GM18909 (cell line): ENCODE results near the gene SSTR5.
"Not testable (repeated sequence)": the region's sequence is repeated elsewhere in the genome, so short reads cannot be mapped to it uniquely, and the experiment has no call there.

ENCODE experiments used
- ATAC-seq: cut with Tn5 transposase; IDR thresholded peaks from one replicate; pipeline ENCODE4 v1.9.1; 2021; ENCODE audit warnings: mild to moderate bottlenecking; ENCODE audit not compliant: unreplicated experiment, poor library complexity

The SSTR5 gene

GRCh38 chr16:1072526-1073261, at the start of gene SSTR5:
Gene SSTR5 (plus strand): TSS chr16:1072747. CDS start chr16:1078869, 6,122 bp downstream.
- no peak for ATAC-seq

DNA sequence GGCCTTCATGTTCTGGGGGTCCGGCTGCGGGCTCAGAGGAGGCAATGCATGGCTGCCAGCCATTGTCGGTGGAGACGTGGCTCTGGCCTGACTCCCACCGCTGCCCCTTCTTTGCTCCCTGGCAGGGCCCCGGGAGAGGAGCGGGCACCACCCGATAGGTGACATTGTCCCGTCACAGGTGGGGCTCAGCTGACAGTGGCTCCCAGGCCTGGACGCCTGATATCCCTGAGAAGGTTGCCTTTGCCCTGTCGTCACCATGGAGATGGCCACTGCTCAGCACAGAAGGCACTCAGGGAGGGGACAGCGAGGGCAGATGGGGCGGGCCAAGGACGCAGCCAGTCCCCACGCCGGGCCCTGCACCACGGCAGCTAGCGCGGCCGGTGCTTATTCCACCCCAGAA, 48.4 kb upstream of the SSTR5 start:
- no peak for ATAC-seq

DNA sequence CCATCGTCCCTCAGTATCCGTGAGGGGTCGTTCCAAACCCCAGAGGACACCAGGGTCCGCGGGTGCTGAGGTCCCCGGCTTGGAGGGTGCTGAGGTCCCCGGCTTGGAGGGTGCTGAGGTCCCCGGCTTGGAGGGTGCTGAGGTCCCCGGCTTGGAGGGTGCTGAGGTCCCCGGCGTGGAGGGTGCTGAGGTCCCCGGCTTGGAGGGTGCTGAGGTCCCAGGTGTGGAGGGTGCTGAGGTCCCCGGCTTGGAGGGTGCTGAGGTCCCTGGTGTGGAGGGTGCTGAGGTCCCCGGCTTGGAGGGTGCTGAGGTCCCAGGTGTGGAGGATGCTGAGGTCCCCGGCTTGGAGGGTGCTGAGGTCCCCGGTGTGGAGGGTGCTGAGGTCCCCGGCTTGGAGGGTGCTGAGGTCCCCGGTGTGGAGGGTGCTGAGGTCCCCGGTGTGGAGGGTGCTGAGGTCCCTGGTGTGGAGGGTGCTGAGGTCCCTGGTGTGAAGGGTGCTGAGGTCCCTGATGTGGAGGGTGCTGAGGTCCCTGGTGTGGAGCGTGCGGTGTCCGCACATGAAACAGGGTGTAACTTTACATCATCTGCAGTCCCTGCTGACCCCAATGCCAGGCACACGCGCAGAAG, 47.3 kb upstream of the SSTR5 start:
- ATAC-seq, result not testable (repeated sequence)

DNA sequence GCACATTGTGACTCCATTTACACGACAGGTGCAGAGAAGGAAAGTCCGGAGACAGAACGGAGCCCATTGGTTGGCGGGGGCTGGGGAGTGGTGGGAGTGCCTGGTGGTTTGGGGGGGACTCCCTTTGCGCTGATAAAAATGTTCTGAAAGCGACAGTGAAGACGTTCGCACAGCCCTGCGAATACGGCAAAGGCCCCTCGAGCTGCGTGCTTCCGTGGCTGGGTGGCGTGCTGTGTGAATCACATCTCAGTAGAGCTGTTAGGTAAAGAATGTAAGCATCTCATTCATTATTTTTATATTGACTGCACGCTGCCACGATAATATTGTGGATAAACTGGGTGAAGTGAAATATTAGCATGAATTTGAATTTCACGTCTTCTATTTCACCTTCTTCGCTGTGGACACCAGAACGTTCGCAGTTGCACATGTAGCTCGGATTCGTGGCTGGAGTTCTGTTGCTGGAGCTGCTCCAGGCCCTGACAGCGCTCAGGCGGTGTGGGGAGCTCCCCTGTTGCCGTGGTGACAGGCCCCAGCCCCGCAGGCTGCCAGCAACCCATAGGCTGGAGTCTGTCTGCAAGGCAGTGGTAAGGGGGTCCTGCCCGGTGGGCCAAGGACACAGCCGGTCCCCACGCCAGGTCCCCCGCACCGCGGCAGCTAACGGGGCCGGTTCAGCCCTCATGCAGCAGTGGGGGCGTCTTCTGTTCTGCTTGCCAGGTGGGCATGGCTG, 46.3 kb upstream of the SSTR5 start:
- ATAC-seq, result no peak

- no peak for ATAC-seq
These were observed 45.6 kb upstream of the SSTR5 start for GRCh38 chr16:1026784-1027500.

- no peak for ATAC-seq
These were observed 45.1 kb upstream of the SSTR5 start for GRCh38 chr16:1027501-1027815.

DNA sequence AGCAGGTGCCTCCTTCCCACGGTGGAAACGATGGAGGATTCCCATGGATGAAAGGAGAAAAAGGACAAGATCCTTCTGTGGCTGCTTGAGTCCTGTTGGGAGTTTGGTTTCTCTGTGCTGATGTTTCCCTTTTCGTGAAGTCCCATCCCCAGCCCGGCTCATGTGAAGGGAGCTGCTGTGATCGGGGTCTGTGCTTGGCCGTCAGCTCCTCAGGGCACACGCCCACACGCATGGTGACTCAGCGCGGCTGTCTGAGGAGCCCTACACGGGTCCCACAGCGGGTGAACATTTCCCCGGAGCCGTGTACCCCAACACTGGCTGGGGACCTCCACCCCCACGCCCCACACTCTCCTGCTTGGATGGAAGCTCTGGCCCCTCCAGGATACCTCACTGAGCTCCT, 44.5 kb upstream of the SSTR5 start:
- ATAC-seq, result no peak

DNA sequence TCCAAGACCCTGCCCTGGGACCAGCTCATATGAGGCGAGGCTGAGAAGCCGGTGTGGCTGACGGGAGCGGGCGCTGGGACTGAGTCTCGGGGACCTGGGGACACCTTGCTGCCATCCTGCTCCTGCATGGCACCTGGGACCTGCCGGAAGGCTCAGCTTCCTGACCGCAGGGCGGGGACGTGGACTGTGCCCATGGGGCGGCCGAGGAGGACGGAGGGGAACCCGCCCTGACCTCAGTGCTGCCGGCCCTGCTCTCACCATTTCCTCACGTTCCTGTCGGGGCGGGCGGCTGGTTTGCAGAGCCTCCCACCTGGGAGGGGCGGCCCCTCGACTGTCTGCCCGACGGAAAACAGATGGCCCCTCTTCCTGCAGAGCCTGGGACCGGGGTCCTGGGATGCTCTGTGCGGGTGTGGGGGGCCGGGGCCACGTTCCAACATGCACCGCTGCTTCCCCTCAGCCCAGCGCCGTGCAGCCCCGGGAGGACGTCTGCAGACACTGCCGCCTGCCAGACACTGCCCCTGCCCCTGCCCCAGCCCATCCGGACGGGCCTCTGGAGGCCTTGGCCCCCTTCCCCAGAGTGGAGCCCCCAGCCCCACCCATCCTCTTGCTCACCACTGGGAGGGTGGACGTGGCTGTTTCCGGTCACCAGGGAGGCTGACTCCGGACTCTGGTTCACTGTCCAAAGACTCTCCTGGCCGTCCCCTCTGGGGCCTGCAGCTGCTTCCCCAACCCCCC, 43.9 kb upstream of the SSTR5 start:
- ATAC-seq, result no peak

GRCh38 chr16:1029259-1029545, 43.3 kb upstream of the SSTR5 start:
- ATAC-seq, result no peak

- no peak for ATAC-seq
These were observed 42.1 kb upstream of the SSTR5 start for GRCh38 chr16:1030473-1030901.

DNA sequence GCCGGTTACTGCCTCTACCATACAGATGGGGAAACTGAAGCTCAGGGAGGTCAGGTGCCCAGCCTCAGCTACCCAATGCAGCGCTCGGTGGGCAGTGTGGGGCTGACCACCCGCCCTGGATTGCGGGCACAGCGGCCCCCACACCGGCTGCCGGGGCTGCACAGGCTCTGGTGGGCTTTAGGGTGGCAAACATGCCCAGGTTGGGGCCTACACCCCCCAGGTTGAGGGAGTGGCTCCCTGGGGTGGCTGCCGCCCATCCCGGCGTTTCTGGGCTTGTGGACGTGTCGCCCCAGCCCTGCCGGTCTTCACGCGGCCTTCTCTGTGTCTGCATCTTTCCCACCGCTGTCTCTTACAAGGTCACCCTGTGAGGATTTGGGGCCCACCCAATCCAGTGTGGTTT, 40.9 kb upstream of the SSTR5 start:
- no peak for ATAC-seq

DNA sequence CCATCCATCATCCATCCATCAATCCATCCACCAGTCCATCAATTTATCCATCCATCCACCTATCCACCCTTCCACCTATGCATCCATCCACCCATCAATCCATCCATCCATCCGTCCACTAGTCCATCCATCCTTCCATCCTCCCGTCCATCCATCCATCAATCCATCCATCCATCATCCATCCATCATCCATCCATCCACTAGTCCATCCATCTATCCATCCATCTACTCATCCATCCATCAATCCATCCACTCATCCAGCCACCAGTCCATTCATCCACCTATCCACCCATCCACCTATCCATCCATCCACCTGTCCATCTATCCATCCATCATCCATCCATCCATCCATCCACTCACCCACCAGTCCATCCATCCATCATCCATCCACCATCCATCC, 39.9 kb upstream of the SSTR5 start:
- ATAC-seq, result no peak

GRCh38 chr16:1033128-1033679, 39.3 kb upstream of the SSTR5 start:
- no peak for ATAC-seq

DNA sequence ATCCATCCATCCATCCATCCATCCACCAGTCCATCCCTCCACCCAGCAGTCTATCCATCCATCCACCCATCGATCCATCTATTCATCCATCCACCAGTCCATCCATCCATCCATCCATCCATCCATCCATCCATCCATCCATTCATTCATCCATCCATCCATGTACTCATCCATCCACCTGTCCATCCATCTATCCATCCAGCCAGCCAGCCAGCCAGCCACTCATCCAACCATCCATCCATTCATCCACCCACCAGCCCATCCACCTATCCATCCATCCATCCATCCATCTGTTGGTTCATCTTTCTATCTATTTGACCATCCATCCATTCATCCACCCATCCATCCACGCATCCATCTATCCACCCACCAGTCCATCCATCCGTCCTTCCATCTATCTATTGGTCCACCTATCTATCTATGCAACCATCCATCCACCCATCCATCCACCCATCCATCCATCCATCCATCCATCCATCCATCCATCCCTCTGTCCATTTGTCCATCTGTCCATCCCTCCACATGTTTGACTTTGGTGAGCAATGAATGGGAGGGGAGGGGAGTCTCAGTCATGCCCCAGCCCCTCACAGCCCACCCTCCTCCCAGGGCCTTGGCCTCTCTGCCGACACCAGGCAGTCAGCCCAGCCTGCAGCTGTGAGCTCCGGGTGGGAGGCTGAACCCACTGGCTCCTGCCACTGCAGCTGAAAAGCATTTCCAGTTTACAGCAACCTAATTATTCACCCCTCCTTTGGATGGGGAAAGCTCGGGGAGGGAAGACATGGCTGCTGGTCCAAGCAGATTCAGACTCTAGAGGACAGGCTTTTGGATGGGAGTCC, 38.1 kb upstream of the SSTR5 start:
- no peak for ATAC-seq

DNA sequence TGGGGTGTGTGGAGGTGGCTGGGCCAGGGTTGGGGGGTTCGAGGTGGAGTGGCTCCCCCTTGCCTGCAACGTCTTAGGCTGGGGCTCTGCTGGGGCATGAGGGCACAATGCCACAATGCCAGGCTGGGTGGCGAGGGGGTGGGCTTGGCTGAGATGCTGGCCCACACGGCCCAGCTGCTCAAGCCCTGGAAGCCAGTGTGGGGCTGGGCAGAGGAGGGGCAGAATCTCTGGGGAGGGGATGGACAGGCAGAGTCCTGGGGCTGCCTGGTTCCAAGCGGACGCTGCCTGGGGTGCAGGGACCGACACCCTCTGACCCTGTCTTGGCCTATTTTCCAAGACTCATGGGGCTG, 37.5 kb upstream of the SSTR5 start:
- no peak for ATAC-seq

- no peak for ATAC-seq
These were observed 36.4 kb upstream of the SSTR5 start for GRCh38 chr16:1036166-1036565.

- ATAC-seq, result no peak
These were observed 35.7 kb upstream of the SSTR5 start for GRCh38 chr16:1036726-1037393.

DNA sequence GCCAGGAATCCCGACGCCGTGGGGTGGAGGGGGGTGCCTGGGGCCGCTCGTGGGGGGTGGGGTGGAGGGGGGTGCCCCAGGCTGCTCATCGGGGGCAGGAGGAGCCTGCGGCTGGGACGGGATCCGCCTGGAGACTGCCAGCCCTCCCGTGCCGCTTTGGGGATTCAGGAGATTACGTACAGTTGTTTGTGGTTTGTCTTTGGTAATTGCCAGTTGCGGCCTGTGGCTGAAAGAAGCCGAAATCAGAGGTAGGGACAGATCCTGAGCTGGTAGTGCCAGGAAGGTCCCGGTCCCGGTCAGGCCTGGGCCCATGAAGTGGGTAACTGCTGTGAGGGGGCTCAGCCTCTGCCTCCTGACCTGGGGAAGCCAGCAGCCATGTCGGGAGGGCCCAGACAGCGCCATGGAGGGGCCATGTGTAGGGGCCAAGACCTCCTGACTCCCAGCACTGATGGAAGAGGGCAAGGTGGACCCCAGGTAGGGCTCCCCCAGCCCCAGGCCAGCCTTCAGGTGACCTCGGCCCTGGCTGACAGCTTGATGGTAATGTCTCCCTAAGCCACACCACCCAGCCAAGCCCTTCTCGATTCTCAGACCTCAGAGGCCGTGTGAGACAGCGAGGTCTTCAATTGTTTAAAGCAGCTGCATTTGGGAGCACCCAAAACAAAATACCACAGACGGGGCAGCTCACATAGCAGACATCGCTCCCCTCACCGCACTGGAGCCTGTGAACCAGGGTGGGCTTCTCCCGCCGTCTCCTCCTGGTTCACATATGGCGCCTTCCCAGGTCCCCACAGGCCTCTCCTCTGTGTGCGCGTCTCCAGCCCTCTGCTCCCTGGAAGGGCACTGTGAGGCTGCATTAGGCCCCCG, 34.9 kb upstream of the SSTR5 start:
- ATAC-seq, result no peak
